Calu3 (cell line): ENCODE results near the gene SLC7A1. TPM values are rescaled to one million over a fixed set of nuclear protein-coding genes. Genes with fewer than 3 reads are reported as not detected.

ENCODE experiments used
- BruUV-seq: library from RNA; stranded (reverse); fragments of 400-500 nt; replicated peaks from 2 replicates; lab custom pipeline; 2021; lab: Mats Ljungman, UMichigan
- CTCF ChIA-PET: fragments of 300-600 bp; sonication (Branson Sonifier 250); formaldehyde crosslinking; loops from one replicate; lab custom pipeline; 2022; ENCODE audit warnings: antibody characterized with exemption; lab: Charles Lee
- DNase-seq: peaks from one replicate; pipeline ENCODE4 v3.0.0; 2022
- H3K27ac Mint-ChIP-seq: one replicate; pipeline ENCODE4 v1.8.0; 2022; ENCODE audit warnings: mixed read lengths; ENCODE audit not compliant: unreplicated experiment
- H3K27me3 Mint-ChIP-seq: one replicate; pipeline ENCODE4 v1.8.0; 2022; ENCODE audit warnings: mixed read lengths; ENCODE audit not compliant: unreplicated experiment
- H3K36me3 Mint-ChIP-seq: one replicate; pipeline ENCODE4 v1.8.0; 2022; ENCODE audit warnings: mild to moderate bottlenecking, moderate library complexity, mixed read lengths; ENCODE audit not compliant: insufficient read depth, unreplicated experiment
- H3K4me1 Mint-ChIP-seq: one replicate; pipeline ENCODE4 v1.8.0; 2022; ENCODE audit warnings: mild to moderate bottlenecking, low read depth, mixed read lengths; ENCODE audit not compliant: unreplicated experiment
- H3K4me3 Mint-ChIP-seq: one replicate; pipeline ENCODE4 v1.8.0; 2022; ENCODE audit warnings: mild to moderate bottlenecking, low read depth, moderate library complexity, mixed read lengths; ENCODE audit not compliant: unreplicated experiment
- H3K9me3 Mint-ChIP-seq: one replicate; pipeline ENCODE4 v1.8.0; 2022; ENCODE audit warnings: low read depth, mixed read lengths; ENCODE audit not compliant: unreplicated experiment
- intact Hi-C: fragments of 100-400 bp; cut with micrococcal nuclease; formaldehyde crosslinking; loops from one replicate; pipeline ENCODE4 v1.10.0; 2022; ENCODE audit not compliant: unreplicated experiment
- total RNA-seq: library from RNA; stranded (reverse); gene quantifications from 2 replicates; pipeline ENCODE4 v1.2.3, GENCODE V29; 2022
- TF ChIP-seq, protein P1 (sequence below): fragments of 200-600 bp; IDR thresholded peaks from one replicate; pipeline ENCODE4 v1.8.0; 2022; ENCODE audit warnings: antibody characterized with exemption; ENCODE audit not compliant: unreplicated experiment

SLC7A1 gene
- total RNA-seq, 1 experiment from 2014 or later, result 86.6 TPM

DNA sequence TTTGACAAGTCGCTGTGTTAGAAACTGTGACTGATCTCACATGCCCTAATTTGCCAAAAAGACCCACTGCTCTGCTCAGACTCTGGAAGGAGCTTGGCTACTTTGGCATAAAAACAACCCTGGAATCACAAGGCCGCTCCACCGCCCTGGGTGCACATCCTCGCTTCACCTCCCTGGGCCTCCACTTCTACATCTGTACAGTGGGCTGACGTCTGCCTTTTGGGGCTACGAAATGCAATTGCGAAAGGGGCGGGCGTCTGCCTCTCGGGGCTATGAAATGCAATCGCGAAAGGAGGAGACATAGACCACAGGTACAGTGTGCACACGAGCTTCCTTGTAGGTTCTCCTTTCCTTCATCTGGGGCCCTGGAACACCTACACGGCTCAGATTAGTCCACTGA is 74.2 kb downstream of the SLC7A1 start:
- Mint-ChIP-seq H3K4me1 (no peaks in the 10 kb centered on the region), H3K27ac (no peak overlapping the region), H3K9me3 (no peaks in the 10 kb centered on the region), H3K36me3 (peaks cover 28% of the 10 kb centered on the region), H3K4me3 (no peak overlapping the region), H3K27me3 (no peaks in the 10 kb centered on the region)
- CTCF ChIA-PET, result no interaction called here
- TF ChIP-seq, protein P1, sequence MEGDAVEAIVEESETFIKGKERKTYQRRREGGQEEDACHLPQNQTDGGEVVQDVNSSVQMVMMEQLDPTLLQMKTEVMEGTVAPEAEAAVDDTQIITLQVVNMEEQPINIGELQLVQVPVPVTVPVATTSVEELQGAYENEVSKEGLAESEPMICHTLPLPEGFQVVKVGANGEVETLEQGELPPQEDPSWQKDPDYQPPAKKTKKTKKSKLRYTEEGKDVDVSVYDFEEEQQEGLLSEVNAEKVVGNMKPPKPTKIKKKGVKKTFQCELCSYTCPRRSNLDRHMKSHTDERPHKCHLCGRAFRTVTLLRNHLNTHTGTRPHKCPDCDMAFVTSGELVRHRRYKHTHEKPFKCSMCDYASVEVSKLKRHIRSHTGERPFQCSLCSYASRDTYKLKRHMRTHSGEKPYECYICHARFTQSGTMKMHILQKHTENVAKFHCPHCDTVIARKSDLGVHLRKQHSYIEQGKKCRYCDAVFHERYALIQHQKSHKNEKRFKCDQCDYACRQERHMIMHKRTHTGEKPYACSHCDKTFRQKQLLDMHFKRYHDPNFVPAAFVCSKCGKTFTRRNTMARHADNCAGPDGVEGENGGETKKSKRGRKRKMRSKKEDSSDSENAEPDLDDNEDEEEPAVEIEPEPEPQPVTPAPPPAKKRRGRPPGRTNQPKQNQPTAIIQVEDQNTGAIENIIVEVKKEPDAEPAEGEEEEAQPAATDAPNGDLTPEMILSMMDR, result no peak
- BruUV-seq, result no TSS peak
- intact Hi-C loops, result no loop called here
- no peak for DNase-seq

DNA sequence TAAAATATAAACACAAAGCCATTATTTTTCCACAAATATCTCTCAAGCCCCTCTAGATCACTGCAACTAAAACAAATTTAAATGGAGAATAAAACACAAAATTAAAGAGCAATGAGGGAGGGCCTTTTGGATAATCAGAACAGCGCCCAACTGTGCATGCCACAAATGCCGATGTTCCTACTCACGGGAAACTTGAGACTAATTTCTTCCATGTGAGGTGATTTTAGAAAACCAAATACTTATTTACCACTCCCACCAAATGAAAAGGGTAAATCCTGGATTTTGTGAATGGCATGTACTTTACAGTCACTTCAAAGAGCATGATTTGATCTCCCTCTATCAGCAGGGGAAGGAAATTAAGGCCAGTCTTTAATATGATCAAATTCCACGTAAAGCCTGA is 74.8 kb downstream of the SLC7A1 start:
- H3K36me3 Mint-ChIP-seq, result peaks cover 27% of the 10 kb centered on the region
- intact Hi-C loops, result no loop called here
- H3K4me1 Mint-ChIP-seq, result no peaks in the 10 kb centered on the region
- no peaks in the 10 kb centered on the region for H3K27me3 Mint-ChIP-seq
- DNase-seq, result no peak
- TF ChIP-seq, protein P1, result no peak
- H3K4me3 Mint-ChIP-seq, result no peak overlapping the region
- no peak overlapping the region for H3K27ac Mint-ChIP-seq
- no TSS peak for BruUV-seq
- no peaks in the 10 kb centered on the region for H3K9me3 Mint-ChIP-seq
- CTCF ChIA-PET, result no interaction called here

DNA sequence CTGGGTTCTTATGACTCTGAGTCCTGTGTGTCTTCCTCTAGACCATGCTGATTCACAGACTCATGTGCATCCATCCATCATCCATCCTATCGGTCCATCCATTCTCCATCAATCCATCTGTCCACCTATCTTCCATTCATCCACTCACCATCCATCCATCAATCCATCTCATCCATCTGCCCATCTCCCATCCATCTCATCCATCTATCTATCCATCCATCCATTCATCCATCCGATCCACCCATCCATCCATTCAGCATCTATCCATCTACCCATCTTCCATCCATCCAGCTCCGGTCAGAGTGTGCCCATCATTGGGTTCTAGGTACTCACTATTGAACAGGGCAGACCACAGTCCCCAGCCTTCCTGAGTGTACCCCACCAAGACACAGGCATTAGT is 75.6 kb downstream of the SLC7A1 start:
- Mint-ChIP-seq H3K4me1 (no peaks in the 10 kb centered on the region), H3K4me3 (no peak overlapping the region), H3K27ac (no peak overlapping the region), H3K36me3 (peaks cover 27% of the 10 kb centered on the region), H3K27me3 (no peaks in the 10 kb centered on the region), H3K9me3 (no peaks in the 10 kb centered on the region)
- TF ChIP-seq, protein P1, result no peak
- DNase-seq, result no peak
- CTCF ChIA-PET, result no interaction called here
- BruUV-seq, result no TSS peak
- intact Hi-C loops, result no loop called here

DNA sequence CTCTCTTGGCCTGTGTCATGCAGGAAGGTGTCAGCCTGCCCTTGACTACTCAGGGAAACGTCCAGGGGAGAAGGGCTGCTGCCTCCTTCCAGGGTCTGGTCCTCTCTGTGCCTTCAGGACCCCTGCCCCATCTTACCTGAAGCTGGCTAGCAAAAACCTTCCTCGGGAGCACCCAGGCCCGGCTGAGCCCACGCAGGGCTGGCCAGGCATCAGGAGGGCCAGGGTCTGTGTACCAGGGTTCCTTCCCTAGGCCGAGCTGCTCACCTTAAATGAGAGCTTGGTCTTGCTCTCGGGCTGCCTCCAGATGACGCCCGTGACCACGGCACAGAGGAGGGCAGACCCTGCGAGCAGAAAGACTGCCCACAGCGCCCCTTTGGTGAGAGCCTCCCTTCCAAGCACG is 78.6 kb downstream of the SLC7A1 start:
- Mint-ChIP-seq H3K27me3 (no peaks in the 10 kb centered on the region), H3K4me3 (no peak overlapping the region), H3K27ac (no peak overlapping the region), H3K9me3 (no peaks in the 10 kb centered on the region), H3K4me1 (no peaks in the 10 kb centered on the region), H3K36me3 (peaks cover 41% of the 10 kb centered on the region)
- TF ChIP-seq, protein P1, result no peak
- intact Hi-C loops, result no loop called here
- CTCF ChIA-PET, result no interaction called here
- no TSS peak for BruUV-seq
- no peak for DNase-seq
